GM23338 (cell line): ENCODE measurements around the gene GRIK1. TPM values are rescaled to one million over a fixed set of nuclear protein-coding genes. Genes with fewer than 3 reads are reported as not detected.

ENCODE experiments used
- ATAC-seq: fragments of 200-7000 bp; cut with Tn5 transposase; 3 replicates; pipeline ENCODE4 v1.9.1; 2020
- DNase-seq: peaks from one replicate; pipeline ENCODE4 v3.0.0-alpha.2; 2015; ENCODE audit warnings: low spot score
- H2AFZ ChIP-seq: fragments of 200-600 bp; sonication (generic); 2 replicates; pipeline ENCODE4 v1.8.0; 2016; ENCODE audit warnings: antibody characterized with exemption, mild to moderate bottlenecking, moderate library complexity
- H3F3A ChIP-seq: fragments of 200-600 bp; sonication (generic); replicated peaks from 2 replicates; pipeline ENCODE4 v1.8.0; 2017; ENCODE audit warnings: antibody characterized with exemption, mixed run types, low read depth
- H3K27ac ChIP-seq: fragments of 200-600 bp; sonication (generic); 2 replicates; pipeline ENCODE4 v1.6.1; 2016; ENCODE audit warnings: low read depth
- H3K27me3 ChIP-seq: fragments of 200-600 bp; sonication (generic); 2 replicates; pipeline ENCODE4 v1.8.0; 2016; ENCODE audit warnings: mild to moderate bottlenecking, mixed run types, moderate library complexity; ENCODE audit not compliant: insufficient read depth
- H3K36me3 ChIP-seq: fragments of 200-600 bp; sonication (generic); 2 replicates; pipeline ENCODE4 v1.8.0; 2016; ENCODE audit warnings: mild to moderate bottlenecking; ENCODE audit not compliant: insufficient read depth
- H3K4me1 ChIP-seq: fragments of 200-600 bp; sonication (generic); 2 replicates; pipeline ENCODE4 v1.8.0; 2016; ENCODE audit warnings: mild to moderate bottlenecking, moderate library complexity; ENCODE audit not compliant: insufficient read depth
- H3K4me2 ChIP-seq: fragments of 200-600 bp; sonication (generic); 2 replicates; pipeline ENCODE4 v1.7.1; 2017; ENCODE audit warnings: mixed run types
- H3K4me3 ChIP-seq: fragments of 200-600 bp; sonication (generic); 2 replicates; pipeline ENCODE4 v1.6.1; 2016; ENCODE audit warnings: mixed run types
- H3K79me2 ChIP-seq: fragments of 200-600 bp; sonication (generic); replicated peaks from 2 replicates; pipeline ENCODE4 v1.8.0; 2017; ENCODE audit warnings: mild to moderate bottlenecking; ENCODE audit not compliant: insufficient read depth
- H3K9me2 ChIP-seq: fragments of 200-600 bp; sonication (generic); 2 replicates; pipeline ENCODE4 v1.8.0; 2017; ENCODE audit not compliant: insufficient read depth
- H4K20me1 ChIP-seq: fragments of 200-600 bp; sonication (generic); replicated peaks from 2 replicates; pipeline ENCODE4 v1.8.0; 2017; ENCODE audit warnings: mild to moderate bottlenecking; ENCODE audit not compliant: insufficient read depth
- H3K27ac Mint-ChIP-seq: 2 replicates; pipeline ENCODE4 v1.8.0; 2020; ENCODE audit warnings: inconsistent platforms, mild to moderate bottlenecking, moderate library complexity, mixed read lengths
- H3K27me3 Mint-ChIP-seq: 3 replicates; pipeline ENCODE4 v1.8.0; 2022; ENCODE audit warnings: low read depth, mild to moderate bottlenecking, moderate library complexity, mixed read lengths, inconsistent platforms; ENCODE audit not compliant: insufficient read depth, poor library complexity
- H3K36me3 Mint-ChIP-seq: 3 replicates; pipeline ENCODE4 v1.8.0; 2021; ENCODE audit warnings: low read depth, mild to moderate bottlenecking, inconsistent platforms, moderate library complexity, mixed read lengths
- H3K4me1 Mint-ChIP-seq: 3 replicates; pipeline ENCODE4 v1.8.0; 2020; ENCODE audit warnings: mild to moderate bottlenecking, inconsistent platforms, mixed read lengths
- H3K4me3 Mint-ChIP-seq: 3 replicates; pipeline ENCODE4 v1.8.0; 2021; ENCODE audit warnings: moderate library complexity, mild to moderate bottlenecking, inconsistent platforms, mixed read lengths
- H3K9me3 Mint-ChIP-seq: 3 replicates; pipeline ENCODE4 v1.8.0; 2020; ENCODE audit warnings: moderate library complexity, mild to moderate bottlenecking, inconsistent platforms, mixed read lengths
- CREB1 ChIP-seq: fragments of 250-450 bp; sonication (Bioruptor Pico); IDR thresholded peaks from 2 replicates; pipeline ENCODE4 v1.5.0; 2020; ENCODE audit warnings: low read depth, mild to moderate bottlenecking, moderate library complexity
- EZH2phosphoT487 ChIP-seq: fragments of 200-600 bp; sonication (generic); IDR thresholded peaks from one replicate; pipeline ENCODE4 v1.8.1; 2018; ENCODE audit warnings: antibody characterized with exemption; ENCODE audit not compliant: unreplicated experiment
- JUNB ChIP-seq: IDR thresholded peaks from one replicate; pipeline ENCODE4 v1.6.1; 2016; ENCODE audit warnings: antibody characterized with exemption; ENCODE audit not compliant: unreplicated experiment
- NANOG ChIP-seq: IDR thresholded peaks from 2 replicates; pipeline ENCODE4 v1.6.1; 2016; ENCODE audit warnings: antibody characterized with exemption, borderline replicate concordance
- ZNF114 ChIP-seq: fragments of 250-450 bp; sonication (Bioruptor Pico); IDR thresholded peaks from 2 replicates; pipeline ENCODE4 v1.5.0; 2020; ENCODE audit warnings: mild to moderate bottlenecking, moderate library complexity
- ZNF331 ChIP-seq: fragments of 250-450 bp; sonication (Bioruptor Pico); IDR thresholded peaks from 2 replicates; pipeline ENCODE4 v1.5.0; 2020; ENCODE audit warnings: low read depth, mild to moderate bottlenecking, moderate library complexity
- polyA plus RNA-seq: library from polyadenylated mRNA; unstranded; fragments of >200 nt; fragmentation: Nextera tagmentation; extraction: Ambion mirVana; gene quantifications from 2 replicates; pipeline ENCODE4 v1.2.1, GENCODE V29; 2016
- total RNA-seq: library from RNA; depleted of rRNA; stranded (reverse); fragments of >200 nt; shearing (Covaris generic); gene quantifications from 2 replicates; pipeline ENCODE4 v1.2.3, GENCODE V29; 2014
- TF ChIP-seq, protein P1 (sequence below): IDR thresholded peaks from one replicate; pipeline ENCODE4 v1.6.1; 2018; ENCODE audit warnings: antibody characterized with exemption; ENCODE audit not compliant: unreplicated experiment
- TF ChIP-seq, protein P2 (sequence below), 2 experiments: fragments of 200-600 bp in 1 of 2; sonication (generic) in 1 of 2; conservative IDR thresholded peaks; 2 replicates each; pipeline versions ENCODE4 v1.5.1 to v1.6.1; 2016 to 2017; ENCODE audit warnings: antibody characterized with exemption in 2 of 2, low read depth in 2 of 2, mild to moderate bottlenecking in 2 of 2, moderate library complexity in 1 of 2
- TF ChIP-seq, protein P3 (sequence below): IDR thresholded peaks from 2 replicates; pipeline ENCODE4 v1.6.1; 2016; ENCODE audit warnings: antibody characterized with exemption
- TF ChIP-seq, protein P4 (sequence below): fragments of 250-450 bp; sonication (Bioruptor Pico); IDR thresholded peaks from 2 replicates; pipeline ENCODE4 v1.5.0; 2020; ENCODE audit warnings: mild to moderate bottlenecking, moderate library complexity

The GRIK1 gene
- total and polyA plus RNA-seq, 2 experiments from 2014 or later, result 0.18 to 0.42 TPM

DNA sequence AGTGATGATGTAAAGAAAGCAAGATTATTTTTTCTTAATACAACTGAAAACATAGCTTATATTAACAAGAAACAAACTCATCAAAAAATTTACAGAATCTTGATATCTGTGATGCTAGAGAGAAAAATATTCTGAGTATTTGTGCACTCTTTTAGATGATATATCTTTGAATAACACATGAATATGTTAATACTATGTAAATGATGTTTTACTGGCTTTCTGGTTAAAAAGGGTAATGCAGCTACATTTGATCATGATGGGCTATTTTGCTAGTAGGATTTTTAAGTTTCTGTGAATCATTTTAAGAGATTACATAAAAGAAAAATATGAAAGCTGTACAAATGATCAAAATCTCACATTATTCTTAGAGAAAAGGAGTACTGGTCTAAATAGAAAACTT is 114.5 kb downstream of the GRIK1 start (continued):
- TF ChIP-seq EZH2phosphoT487 (no peak), JUNB (no peak), CREB1 (CRISPR knock-in tag) (no peak)

DNA sequence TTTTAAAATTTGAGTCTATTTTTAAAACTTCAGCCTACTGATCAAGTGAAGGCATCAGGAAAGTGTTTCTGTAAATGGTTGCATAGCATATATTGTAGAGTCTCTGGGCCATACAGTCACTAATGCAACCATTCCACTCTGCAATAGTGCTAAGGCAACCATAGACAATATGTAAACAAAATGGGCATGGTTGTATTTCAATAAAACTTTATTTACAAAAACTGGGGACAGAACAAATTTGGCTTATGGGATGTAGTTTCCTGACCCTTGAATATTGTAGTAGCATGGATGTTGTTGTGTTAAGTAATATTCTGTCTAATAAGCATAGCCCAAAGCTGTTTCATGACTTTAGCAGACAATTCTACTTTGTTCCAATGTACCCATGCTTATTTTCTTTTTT is 117.7 kb downstream of the GRIK1 start:
- H3K36me3 Mint-ChIP-seq, result no peaks in the 10 kb centered on the region
- H3K36me3 ChIP-seq, result no peaks in the 10 kb centered on the region
- H3K4me3 Mint-ChIP-seq, result no peak overlapping the region
- no peak for TF ChIP-seq EZH2phosphoT487
- TF ChIP-seq CREB1 (CRISPR knock-in tag), result no peak
- TF ChIP-seq NANOG, result no peak
- TF ChIP-seq, protein P1, sequence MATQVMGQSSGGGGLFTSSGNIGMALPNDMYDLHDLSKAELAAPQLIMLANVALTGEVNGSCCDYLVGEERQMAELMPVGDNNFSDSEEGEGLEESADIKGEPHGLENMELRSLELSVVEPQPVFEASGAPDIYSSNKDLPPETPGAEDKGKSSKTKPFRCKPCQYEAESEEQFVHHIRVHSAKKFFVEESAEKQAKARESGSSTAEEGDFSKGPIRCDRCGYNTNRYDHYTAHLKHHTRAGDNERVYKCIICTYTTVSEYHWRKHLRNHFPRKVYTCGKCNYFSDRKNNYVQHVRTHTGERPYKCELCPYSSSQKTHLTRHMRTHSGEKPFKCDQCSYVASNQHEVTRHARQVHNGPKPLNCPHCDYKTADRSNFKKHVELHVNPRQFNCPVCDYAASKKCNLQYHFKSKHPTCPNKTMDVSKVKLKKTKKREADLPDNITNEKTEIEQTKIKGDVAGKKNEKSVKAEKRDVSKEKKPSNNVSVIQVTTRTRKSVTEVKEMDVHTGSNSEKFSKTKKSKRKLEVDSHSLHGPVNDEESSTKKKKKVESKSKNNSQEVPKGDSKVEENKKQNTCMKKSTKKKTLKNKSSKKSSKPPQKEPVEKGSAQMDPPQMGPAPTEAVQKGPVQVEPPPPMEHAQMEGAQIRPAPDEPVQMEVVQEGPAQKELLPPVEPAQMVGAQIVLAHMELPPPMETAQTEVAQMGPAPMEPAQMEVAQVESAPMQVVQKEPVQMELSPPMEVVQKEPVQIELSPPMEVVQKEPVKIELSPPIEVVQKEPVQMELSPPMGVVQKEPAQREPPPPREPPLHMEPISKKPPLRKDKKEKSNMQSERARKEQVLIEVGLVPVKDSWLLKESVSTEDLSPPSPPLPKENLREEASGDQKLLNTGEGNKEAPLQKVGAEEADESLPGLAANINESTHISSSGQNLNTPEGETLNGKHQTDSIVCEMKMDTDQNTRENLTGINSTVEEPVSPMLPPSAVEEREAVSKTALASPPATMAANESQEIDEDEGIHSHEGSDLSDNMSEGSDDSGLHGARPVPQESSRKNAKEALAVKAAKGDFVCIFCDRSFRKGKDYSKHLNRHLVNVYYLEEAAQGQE, result no peak
- TF ChIP-seq ZNF114 (CRISPR knock-in tag), result no peak
- no peak for TF ChIP-seq ZNF331 (CRISPR knock-in tag)
- TF ChIP-seq, protein P2, sequence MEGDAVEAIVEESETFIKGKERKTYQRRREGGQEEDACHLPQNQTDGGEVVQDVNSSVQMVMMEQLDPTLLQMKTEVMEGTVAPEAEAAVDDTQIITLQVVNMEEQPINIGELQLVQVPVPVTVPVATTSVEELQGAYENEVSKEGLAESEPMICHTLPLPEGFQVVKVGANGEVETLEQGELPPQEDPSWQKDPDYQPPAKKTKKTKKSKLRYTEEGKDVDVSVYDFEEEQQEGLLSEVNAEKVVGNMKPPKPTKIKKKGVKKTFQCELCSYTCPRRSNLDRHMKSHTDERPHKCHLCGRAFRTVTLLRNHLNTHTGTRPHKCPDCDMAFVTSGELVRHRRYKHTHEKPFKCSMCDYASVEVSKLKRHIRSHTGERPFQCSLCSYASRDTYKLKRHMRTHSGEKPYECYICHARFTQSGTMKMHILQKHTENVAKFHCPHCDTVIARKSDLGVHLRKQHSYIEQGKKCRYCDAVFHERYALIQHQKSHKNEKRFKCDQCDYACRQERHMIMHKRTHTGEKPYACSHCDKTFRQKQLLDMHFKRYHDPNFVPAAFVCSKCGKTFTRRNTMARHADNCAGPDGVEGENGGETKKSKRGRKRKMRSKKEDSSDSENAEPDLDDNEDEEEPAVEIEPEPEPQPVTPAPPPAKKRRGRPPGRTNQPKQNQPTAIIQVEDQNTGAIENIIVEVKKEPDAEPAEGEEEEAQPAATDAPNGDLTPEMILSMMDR (conservative IDR thresholded peaks at IDR 0.05; ENCODE audit: low read depth in 2 of 2), result no peak
- TF ChIP-seq, protein P3, sequence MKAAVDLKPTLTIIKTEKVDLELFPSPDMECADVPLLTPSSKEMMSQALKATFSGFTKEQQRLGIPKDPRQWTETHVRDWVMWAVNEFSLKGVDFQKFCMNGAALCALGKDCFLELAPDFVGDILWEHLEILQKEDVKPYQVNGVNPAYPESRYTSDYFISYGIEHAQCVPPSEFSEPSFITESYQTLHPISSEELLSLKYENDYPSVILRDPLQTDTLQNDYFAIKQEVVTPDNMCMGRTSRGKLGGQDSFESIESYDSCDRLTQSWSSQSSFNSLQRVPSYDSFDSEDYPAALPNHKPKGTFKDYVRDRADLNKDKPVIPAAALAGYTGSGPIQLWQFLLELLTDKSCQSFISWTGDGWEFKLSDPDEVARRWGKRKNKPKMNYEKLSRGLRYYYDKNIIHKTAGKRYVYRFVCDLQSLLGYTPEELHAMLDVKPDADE, result no peak
- no peak for TF ChIP-seq JUNB
- TF ChIP-seq, protein P4, sequence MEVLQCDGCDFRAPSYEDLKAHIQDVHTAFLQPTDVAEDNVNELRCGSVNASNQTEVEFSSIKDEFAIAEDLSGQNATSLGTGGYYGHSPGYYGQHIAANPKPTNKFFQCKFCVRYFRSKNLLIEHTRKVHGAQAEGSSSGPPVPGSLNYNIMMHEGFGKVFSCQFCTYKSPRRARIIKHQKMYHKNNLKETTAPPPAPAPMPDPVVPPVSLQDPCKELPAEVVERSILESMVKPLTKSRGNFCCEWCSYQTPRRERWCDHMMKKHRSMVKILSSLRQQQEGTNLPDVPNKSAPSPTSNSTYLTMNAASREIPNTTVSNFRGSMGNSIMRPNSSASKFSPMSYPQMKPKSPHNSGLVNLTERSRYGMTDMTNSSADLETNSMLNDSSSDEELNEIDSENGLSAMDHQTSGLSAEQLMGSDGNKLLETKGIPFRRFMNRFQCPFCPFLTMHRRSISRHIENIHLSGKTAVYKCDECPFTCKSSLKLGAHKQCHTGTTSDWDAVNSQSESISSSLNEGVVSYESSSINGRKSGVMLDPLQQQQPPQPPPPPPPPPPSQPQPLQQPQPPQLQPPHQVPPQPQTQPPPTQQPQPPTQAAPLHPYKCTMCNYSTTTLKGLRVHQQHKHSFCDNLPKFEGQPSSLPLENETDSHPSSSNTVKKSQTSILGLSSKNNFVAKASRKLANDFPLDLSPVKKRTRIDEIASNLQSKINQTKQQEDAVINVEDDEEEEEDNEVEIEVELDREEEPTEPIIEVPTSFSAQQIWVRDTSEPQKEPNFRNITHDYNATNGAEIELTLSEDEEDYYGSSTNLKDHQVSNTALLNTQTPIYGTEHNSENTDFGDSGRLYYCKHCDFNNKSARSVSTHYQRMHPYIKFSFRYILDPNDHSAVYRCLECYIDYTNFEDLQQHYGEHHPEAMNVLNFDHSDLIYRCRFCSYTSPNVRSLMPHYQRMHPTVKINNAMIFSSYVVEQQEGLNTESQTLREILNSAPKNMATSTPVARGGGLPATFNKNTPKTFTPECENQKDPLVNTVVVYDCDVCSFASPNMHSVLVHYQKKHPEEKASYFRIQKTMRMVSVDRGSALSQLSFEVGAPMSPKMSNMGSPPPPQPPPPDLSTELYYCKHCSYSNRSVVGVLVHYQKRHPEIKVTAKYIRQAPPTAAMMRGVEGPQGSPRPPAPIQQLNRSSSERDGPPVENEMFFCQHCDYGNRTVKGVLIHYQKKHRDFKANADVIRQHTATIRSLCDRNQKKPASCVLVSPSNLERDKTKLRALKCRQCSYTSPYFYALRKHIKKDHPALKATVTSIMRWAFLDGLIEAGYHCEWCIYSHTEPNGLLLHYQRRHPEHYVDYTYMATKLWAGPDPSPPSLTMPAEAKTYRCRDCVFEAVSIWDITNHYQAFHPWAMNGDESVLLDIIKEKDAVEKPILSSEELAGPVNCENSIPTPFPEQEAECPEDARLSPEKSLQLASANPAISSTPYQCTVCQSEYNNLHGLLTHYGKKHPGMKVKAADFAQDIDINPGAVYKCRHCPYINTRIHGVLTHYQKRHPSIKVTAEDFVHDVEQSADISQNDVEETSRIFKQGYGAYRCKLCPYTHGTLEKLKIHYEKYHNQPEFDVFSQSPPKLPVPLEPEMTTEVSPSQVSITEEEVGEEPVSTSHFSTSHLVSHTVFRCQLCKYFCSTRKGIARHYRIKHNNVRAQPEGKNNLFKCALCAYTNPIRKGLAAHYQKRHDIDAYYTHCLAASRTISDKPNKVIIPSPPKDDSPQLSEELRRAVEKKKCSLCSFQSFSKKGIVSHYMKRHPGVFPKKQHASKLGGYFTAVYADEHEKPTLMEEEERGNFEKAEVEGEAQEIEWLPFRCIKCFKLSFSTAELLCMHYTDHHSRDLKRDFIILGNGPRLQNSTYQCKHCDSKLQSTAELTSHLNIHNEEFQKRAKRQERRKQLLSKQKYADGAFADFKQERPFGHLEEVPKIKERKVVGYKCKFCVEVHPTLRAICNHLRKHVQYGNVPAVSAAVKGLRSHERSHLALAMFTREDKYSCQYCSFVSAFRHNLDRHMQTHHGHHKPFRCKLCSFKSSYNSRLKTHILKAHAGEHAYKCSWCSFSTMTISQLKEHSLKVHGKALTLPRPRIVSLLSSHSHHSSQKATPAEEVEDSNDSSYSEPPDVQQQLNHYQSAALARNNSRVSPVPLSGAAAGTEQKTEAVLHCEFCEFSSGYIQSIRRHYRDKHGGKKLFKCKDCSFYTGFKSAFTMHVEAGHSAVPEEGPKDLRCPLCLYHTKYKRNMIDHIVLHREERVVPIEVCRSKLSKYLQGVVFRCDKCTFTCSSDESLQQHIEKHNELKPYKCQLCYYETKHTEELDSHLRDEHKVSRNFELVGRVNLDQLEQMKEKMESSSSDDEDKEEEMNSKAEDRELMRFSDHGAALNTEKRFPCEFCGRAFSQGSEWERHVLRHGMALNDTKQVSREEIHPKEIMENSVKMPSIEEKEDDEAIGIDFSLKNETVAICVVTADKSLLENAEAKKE (CRISPR knock-in tag), result no peak
- H3K4me3 ChIP-seq, result no peak overlapping the region
- H3K9me2 ChIP-seq, result no peaks in the 10 kb centered on the region
- DNase-seq (no peak), ATAC-seq (no peak)
- H3K27ac ChIP-seq, result no peak overlapping the region
- H3K9me3 Mint-ChIP-seq, result no peaks in the 10 kb centered on the region
- H3K4me1 ChIP-seq, result peaks cover 18% of the 10 kb centered on the region
- no peak overlapping the region for H3K4me2 ChIP-seq
- no peaks in the 10 kb centered on the region for H4K20me1 ChIP-seq
- peaks cover 16% of the 10 kb centered on the region for H3K4me1 Mint-ChIP-seq
- no peak overlapping the region for H3K27ac Mint-ChIP-seq
- H2AFZ ChIP-seq, result no peak overlapping the region
- H3K79me2 ChIP-seq, result no peaks in the 10 kb centered on the region
- no peaks in the 10 kb centered on the region for H3K27me3 ChIP-seq
- no peaks in the 10 kb centered on the region for H3F3A ChIP-seq
- no peaks in the 10 kb centered on the region for H3K27me3 Mint-ChIP-seq
